Right lung (tissue), 5 donors: ENCODE measurements around the gene RTBDN. TPM values are rescaled to one million over a fixed set of nuclear protein-coding genes. Genes with fewer than 3 reads are reported as not detected.

ENCODE experiments used
- DNase-seq, 2 donors: peaks; one replicate each; pipeline ENCODE4 v3.0.0-alpha.2; 2013
- polyA plus RNA-seq, 5 donors: library from polyadenylated mRNA; unstranded; fragments of 120-200 nt; gene quantifications; one replicate each; pipeline versions ENCODE4 v1.2.1 to v1.2.3, GENCODE V29; 2013; ENCODE audit warnings: inconsistent platforms in 1 of 5, low replicate concordance in 1 of 5; ENCODE audit not compliant: insufficient read length in 5 of 5, insufficient read depth in 1 of 5

Gene RTBDN
- polyA plus RNA-seq, 5 donors = 0.08 to 0.19 (median 0.13) TPM; not detected in 1

- peak; percentile 97 to 98 for DNase-seq
These were observed 40.8 kb downstream of the RTBDN start for GRCh38 chr19:12793290-12794195.

- DNase-seq = no peak
These were observed 41.5 kb downstream of the RTBDN start for GRCh38 chr19:12792853-12793289.

GRCh38 chr19:12792051-12792852 lies 42.1 kb downstream of the RTBDN start:
- DNase-seq = peak in 1 of 2 donors; percentile 60

- DNase-seq = peak; percentile 95 to 96
These were observed 42.9 kb downstream of the RTBDN start, which contains the start of gene JUNB for GRCh38 chr19:12791345-12792050. TSS of gene JUNB (plus strand) at chr19:12791486. CDS start at chr19:12791772, 286 bp downstream.

- DNase-seq = no peak
These were observed 43.6 kb downstream of the RTBDN start for GRCh38 chr19:12790628-12791344.

- peak; percentile 95 to 97 for DNase-seq
These were observed 44.3 kb downstream of the RTBDN start for GRCh38 chr19:12789904-12790619.

- peak in 1 of 2 donors; percentile 39 for DNase-seq
These were observed 45.1 kb downstream of the RTBDN start for GRCh38 chr19:12789098-12789903.

GRCh38 chr19:12788682-12789097 lies 45.7 kb downstream of the RTBDN start:
- peak; percentile 84 for DNase-seq

GRCh38 chr19:12788042-12788681 lies 46.2 kb downstream of the RTBDN start:
- peak in 1 of 2 donors; percentile 50 for DNase-seq

GRCh38 chr19:12787458-12787857 lies 46.9 kb downstream of the RTBDN start:
- DNase-seq = no peak

- no peak for DNase-seq
These were observed 47.4 kb downstream of the RTBDN start for GRCh38 chr19:12786952-12787351.

GRCh38 chr19:12786141-12786870 lies 48.1 kb downstream of the RTBDN start:
- DNase-seq = peak in 1 of 2 donors; percentile 46

- DNase-seq = no peak
These were observed 48.8 kb downstream of the RTBDN start for GRCh38 chr19:12785431-12786031.

GRCh38 chr19:12784871-12785430 lies 49.4 kb downstream of the RTBDN start:
- DNase-seq = peak in 1 of 2 donors; percentile 34

- DNase-seq = no peak
These were observed 49.9 kb downstream of the RTBDN start for GRCh38 chr19:12784394-12784870.

GRCh38 chr19:12783849-12784393 lies 50.5 kb downstream of the RTBDN start:
- DNase-seq = no peak

GRCh38 chr19:12783291-12783848 lies 51.0 kb downstream of the RTBDN start:
- DNase-seq = no peak
